Mesothelial cell of epicardium (in vitro differentiated cells): ENCODE data around the gene TBC1D8. TPM values are rescaled to one million over a fixed set of nuclear protein-coding genes. Genes with fewer than 3 reads are reported as not detected.

ENCODE experiments used
- DNase-seq, 2 experiments: peaks; one replicate each; pipeline ENCODE4 v3.0.0; 2021; ENCODE audit warnings: low spot score in 2 of 2; ENCODE audit not compliant: unreplicated experiment in 2 of 2
- H3K27ac Mint-ChIP-seq: 2 replicates; pipeline ENCODE4 v1.8.0; 2021; ENCODE audit warnings: mixed read lengths
- H3K27me3 Mint-ChIP-seq: 2 replicates; pipeline ENCODE4 v1.8.0; 2021; ENCODE audit warnings: low read depth, mixed read lengths
- H3K36me3 Mint-ChIP-seq: 2 replicates; pipeline ENCODE4 v1.8.0; 2021; ENCODE audit warnings: mixed read lengths
- H3K4me1 Mint-ChIP-seq: 2 replicates; pipeline ENCODE4 v1.8.0; 2021; ENCODE audit warnings: mixed read lengths
- H3K4me3 Mint-ChIP-seq: 2 replicates; pipeline ENCODE4 v1.8.0; 2021; ENCODE audit warnings: mild to moderate bottlenecking, moderate library complexity, mixed read lengths
- H3K9me3 Mint-ChIP-seq: 2 replicates; pipeline ENCODE4 v1.8.0; 2021; ENCODE audit warnings: mixed read lengths
- CTCF ChIP-seq: fragments of 200-600 bp; sonication (generic); IDR thresholded peaks from one replicate; pipeline ENCODE4 v1.5.0; 2021; ENCODE audit warnings: antibody characterized with exemption; ENCODE audit not compliant: unreplicated experiment
- total RNA-seq: library from RNA; stranded (reverse); gene quantifications from 3 replicates; pipeline ENCODE4 v1.2.1, GENCODE V29; 2021

TBC1D8 gene
- total RNA-seq, 1 donor from 2014 or later, result 12.7 TPM

GRCh38 chr2:101045330-101045729 lies 105.9 kb downstream of the TBC1D8 start:
- no peaks in the 10 kb centered on the region for H3K9me3 Mint-ChIP-seq
- no peak overlapping the region for H3K27ac Mint-ChIP-seq
- H3K27me3 Mint-ChIP-seq, result no peaks in the 10 kb centered on the region
- H3K4me1 Mint-ChIP-seq, result no peaks in the 10 kb centered on the region
- peaks cover 9% of the 10 kb centered on the region for H3K36me3 Mint-ChIP-seq
- no peak overlapping the region for H3K4me3 Mint-ChIP-seq
- no peak for DNase-seq
- no peak for TF ChIP-seq CTCF

- DNase-seq, result no peak
- Mint-ChIP-seq H3K4me3 (no peak overlapping the region), H3K36me3 (peaks cover 7% of the 10 kb centered on the region), H3K9me3 (no peaks in the 10 kb centered on the region), H3K27ac (no peak overlapping the region), H3K27me3 (no peaks in the 10 kb centered on the region), H3K4me1 (peaks cover 3% of the 10 kb centered on the region)
- no peak for TF ChIP-seq CTCF
These were observed 109.8 kb downstream of the TBC1D8 start for GRCh38 chr2:101041413-101041812.

- peaks cover 3% of the 10 kb centered on the region for H3K4me1 Mint-ChIP-seq
- no peaks in the 10 kb centered on the region for H3K27me3 Mint-ChIP-seq
- H3K36me3 Mint-ChIP-seq, result peaks cover 7% of the 10 kb centered on the region
- no peak overlapping the region for H3K27ac Mint-ChIP-seq
- no peak for DNase-seq
- no peak overlapping the region for H3K4me3 Mint-ChIP-seq
- TF ChIP-seq CTCF, result no peak
- no peaks in the 10 kb centered on the region for H3K9me3 Mint-ChIP-seq
These were observed 110.4 kb downstream of the TBC1D8 start for GRCh38 chr2:101040761-101041160.

GRCh38 chr2:101040072-101040471 lies 111.1 kb downstream of the TBC1D8 start:
- H3K4me1 Mint-ChIP-seq, result peaks cover 3% of the 10 kb centered on the region
- no peak overlapping the region for H3K27ac Mint-ChIP-seq
- no peaks in the 10 kb centered on the region for H3K9me3 Mint-ChIP-seq
- H3K36me3 Mint-ChIP-seq, result peaks cover 7% of the 10 kb centered on the region
- no peak for TF ChIP-seq CTCF
- no peak overlapping the region for H3K4me3 Mint-ChIP-seq
- no peak for DNase-seq
- H3K27me3 Mint-ChIP-seq, result no peaks in the 10 kb centered on the region

- peaks cover 3% of the 10 kb centered on the region for H3K4me1 Mint-ChIP-seq
- peak; percentile 33 for TF ChIP-seq CTCF
- no peak for DNase-seq
- H3K27ac Mint-ChIP-seq, result no peak overlapping the region
- H3K27me3 Mint-ChIP-seq, result no peaks in the 10 kb centered on the region
- H3K4me3 Mint-ChIP-seq, result no peak overlapping the region
- peaks cover 7% of the 10 kb centered on the region for H3K36me3 Mint-ChIP-seq
- no peaks in the 10 kb centered on the region for H3K9me3 Mint-ChIP-seq
These were observed 112.5 kb downstream of the TBC1D8 start for GRCh38 chr2:101038455-101039255.
